ENCODE measurements around the gene GDPD5.

- TF ChIP-seq CTCF (IDR thresholded peaks at IDR 0.05) (no peak), ETV6 (CRISPR knock-in tag; IDR thresholded peaks at IDR 0.05) (no peak)
Measured at GRCh38 chr11:75442161-75442885, 83.4 kb downstream of the GDPD5 start.
